OCI-LY7 (cell line): ENCODE measurements around the gene EAF2. TPM values are rescaled to one million over a fixed set of nuclear protein-coding genes. Genes with fewer than 3 reads are reported as not detected.

Experiments
- Bru-seq: library from RNA; stranded (reverse); fragments of 400-500 nt; gene quantifications from one replicate; lab custom pipeline; 2021; lab: Mats Ljungman, UMichigan
- BruChase-seq, 2 experiments: library from RNA; stranded (reverse); fragments of 400-500 nt; gene quantifications; one replicate each; lab custom pipeline; 2021; lab: Mats Ljungman, UMichigan
- BruUV-seq: library from RNA; stranded (reverse); fragments of 400-500 nt; replicated peaks from 2 replicates; lab custom pipeline; 2021; lab: Mats Ljungman, UMichigan
- CTCF ChIA-PET: fragments of 300-600 bp; sonication (Branson Sonifier 250); formaldehyde crosslinking; loops from one replicate; lab custom pipeline; 2022; ENCODE audit warnings: antibody characterized with exemption; ENCODE audit not compliant: unreplicated experiment; lab: Charles Lee
- POLR2A ChIA-PET: fragments of 300-600 bp; sonication (Branson Sonifier 250); formaldehyde crosslinking; loops from one replicate; lab custom pipeline; 2022; ENCODE audit warnings: antibody characterized with exemption; lab: Charles Lee
- DNase-seq: peaks from one replicate; pipeline ENCODE4 v3.0.0-alpha.2; 2015; ENCODE audit warnings: low spot score
- H2AFZ ChIP-seq: fragments of 200-600 bp; sonication (generic), shearing (Covaris generic); 2 replicates; pipeline ENCODE4 v1.6.1; 2014; ENCODE audit warnings: mild to moderate bottlenecking, antibody characterized with exemption, low read length, moderate library complexity
- H3K27ac ChIP-seq: fragments of 200-600 bp; sonication (generic); 2 replicates; pipeline ENCODE4 v1.5.1; 2014; ENCODE audit warnings: mixed run types, low read depth, mild to moderate bottlenecking, moderate library complexity, low read length, inconsistent platforms; ENCODE audit not compliant: poor library complexity, severe bottlenecking
- H3K36me3 ChIP-seq: fragments of 200-600 bp; sonication (generic); 2 replicates; pipeline ENCODE4 v1.6.1; 2014; ENCODE audit warnings: mild to moderate bottlenecking, antibody characterized with exemption, low read length, moderate library complexity, mixed read lengths; ENCODE audit not compliant: insufficient read depth
- H3K4me1 ChIP-seq: fragments of 200-600 bp; sonication (generic); 2 replicates; pipeline ENCODE4 v1.5.1; 2014; ENCODE audit warnings: mild to moderate bottlenecking, low read length; ENCODE audit not compliant: insufficient read depth, poor library complexity, severe bottlenecking
- H3K4me2 ChIP-seq: fragments of 200-600 bp; sonication (generic); 2 replicates; pipeline ENCODE4 v1.6.1; 2014; ENCODE audit warnings: mild to moderate bottlenecking, low read length
- H3K4me3 ChIP-seq: fragments of 200-600 bp; sonication (generic); 2 replicates; pipeline ENCODE4 v1.5.1; 2014; ENCODE audit warnings: mild to moderate bottlenecking, low read depth, low read length; ENCODE audit not compliant: poor library complexity, severe bottlenecking
- H3K79me2 ChIP-seq: fragments of 200-600 bp; sonication (generic); 2 replicates; pipeline ENCODE4 v1.6.1; 2016; ENCODE audit warnings: low read depth, mild to moderate bottlenecking, low read length, moderate library complexity, mixed read lengths; ENCODE audit not compliant: insufficient read depth
- H3K9me2 ChIP-seq: fragments of 200-600 bp; sonication (generic); 2 replicates; pipeline ENCODE4 v1.6.1; 2016; ENCODE audit warnings: mild to moderate bottlenecking, low read length, mixed read lengths; ENCODE audit not compliant: insufficient read depth
- H3K9me3 ChIP-seq: fragments of 200-600 bp; sonication (generic); 2 replicates; pipeline ENCODE4 v1.6.1; 2014; ENCODE audit warnings: mild to moderate bottlenecking, mixed run types, low read length, mixed read lengths
- H4K20me1 ChIP-seq: fragments of 200-600 bp; sonication (generic); 2 replicates; pipeline ENCODE4 v1.6.1; 2014; ENCODE audit warnings: mild to moderate bottlenecking, antibody characterized with exemption, low read length, moderate library complexity, mixed read lengths; ENCODE audit not compliant: insufficient read depth
- EZH2phosphoT487 ChIP-seq: fragments of 200-600 bp; sonication (generic); IDR thresholded peaks from 2 replicates; pipeline ENCODE4 v1.6.1; 2018; ENCODE audit warnings: low read depth, borderline replicate concordance, mild to moderate bottlenecking, mixed run types, antibody characterized with exemption, low read length, moderate library complexity, mixed read lengths
- intact Hi-C: fragments of 100-400 bp; cut with micrococcal nuclease; formaldehyde crosslinking; loops from one replicate; pipeline ENCODE4 v1.10.0; 2022; ENCODE audit not compliant: unreplicated experiment
- long read RNA-seq: library from polyadenylated mRNA; stranded (forward); transcript quantifications from one replicate; pipeline ENCODE4 v2.0.0, GENCODE V29; 2022
- total RNA-seq, 2 experiments: library from RNA; depleted of rRNA in 1 of 2; stranded (reverse); fragments of >200 nt in 1 of 2; shearing (Covaris generic) in 1 of 2; gene quantifications; 2 replicates each; pipeline ENCODE4 v1.2.3, GENCODE V29; 2014 to 2022
- TF ChIP-seq, protein P1 (sequence below): fragments of 200-600 bp; sonication (generic); conservative IDR thresholded peaks from 2 replicates; pipeline ENCODE4 v1.5.1; 2014; ENCODE audit warnings: mild to moderate bottlenecking, antibody characterized with exemption, low read length, moderate library complexity, mixed read lengths

The EAF2 gene
- 66.3 and 78.1 TPM in 2 replicates for total RNA-seq (2014; rRNA removed; shearing (Covaris generic))
- 131 and 132 TPM in 2 replicates for total RNA-seq (2022)
- percentile 97 among the genes with signal in this experiment for Bru-seq, nascent RNA
- percentile 92 among the genes with signal in this experiment for BruChase-seq, experiment 1, labeled RNA remaining after a 6-hour chase
- percentile 96 among the genes with signal in this experiment for BruChase-seq, experiment 2, labeled RNA remaining after a 2-hour chase
- long read RNA-seq, transcript EAF2-204 (5 exons, 829 nt) = minor isoform, 19 of 261 reads
- long read RNA-seq, transcript EAF2-201 (6 exons, 992 nt) = major isoform, 189 of 261 reads
- long read RNA-seq, partial matches to known transcripts = 6 of 261 reads
- long read RNA-seq, other reads (novel, unspliced or antisense) = 46 of 261 reads

DNA sequence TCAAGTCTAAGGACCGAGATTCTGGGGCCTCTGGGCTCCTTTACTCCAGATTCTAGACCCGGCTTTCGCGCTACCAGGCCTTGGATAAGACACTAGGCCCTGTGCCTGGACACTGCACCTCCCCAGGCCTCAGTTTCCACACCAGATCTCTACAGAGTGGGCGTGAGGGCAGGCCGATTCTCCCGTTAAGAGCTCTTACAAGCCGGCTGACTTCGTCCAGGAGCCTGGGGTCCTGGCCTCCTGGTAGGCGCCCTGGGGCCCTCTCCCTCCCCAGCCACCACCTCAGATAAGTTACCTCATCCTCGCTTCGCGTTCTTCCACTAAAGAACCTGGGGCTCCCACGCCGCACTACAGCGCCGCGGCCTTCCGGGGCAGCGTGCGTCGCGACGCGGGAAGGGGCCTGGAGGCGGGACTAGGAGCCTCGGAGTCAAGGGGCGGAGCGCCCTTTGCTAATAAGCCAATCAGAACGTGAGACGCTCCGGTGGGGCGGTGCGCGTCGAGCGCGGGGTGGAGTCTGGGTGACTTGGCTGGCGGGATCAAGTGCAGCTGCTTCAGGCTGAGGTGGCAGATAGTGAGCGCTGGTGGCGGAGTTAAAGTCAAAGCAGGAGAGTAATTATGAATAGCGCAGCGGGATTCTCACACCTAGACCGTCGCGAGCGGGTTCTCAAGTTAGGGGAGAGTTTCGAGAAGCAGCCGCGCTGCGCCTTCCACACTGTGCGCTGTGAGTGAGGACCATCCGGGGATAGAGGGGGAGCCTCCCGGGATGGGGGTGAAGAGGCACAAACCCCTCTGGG is at the start of gene EAF2, which contains the start of gene IQCB1:
EAF2 (plus strand) TSS at position 539 of the 794 bp plus-strand sequence; CDS start at position 616, 77 bp downstream.
IQCB1 (minus strand) TSS at position 390 of the 794 bp plus-strand sequence. CDS start 6,100 bp downstream, outside the sequence.
- Histone ChIP-seq H3K9me2 (no peaks in the 10 kb centered on the region), H3K27ac (peak within 1 kb of the TSS; percentile 83), H3K4me3 (peak within 1 kb of the TSS; percentile 93), H3K79me2 (peaks cover 93% of the 10 kb centered on the region), H3K9me3 (peaks cover 4% of the 10 kb centered on the region; the same call in 1 of the 2 replicates), H4K20me1 (peaks cover 14% of the 10 kb centered on the region; the same call in 1 of the 2 replicates), H3K4me2 (peak within 1 kb of the TSS; percentile 96), H2AFZ (peak within 1 kb of the TSS; percentile 74; the same call in 1 of the 2 replicates), H3K4me1 (peaks cover 58% of the 10 kb centered on the region), H3K36me3 (peaks cover 78% of the 10 kb centered on the region)
- no TSS peak for BruUV-seq
- TF ChIP-seq EZH2phosphoT487 = no peak
- TF ChIP-seq, protein P1, sequence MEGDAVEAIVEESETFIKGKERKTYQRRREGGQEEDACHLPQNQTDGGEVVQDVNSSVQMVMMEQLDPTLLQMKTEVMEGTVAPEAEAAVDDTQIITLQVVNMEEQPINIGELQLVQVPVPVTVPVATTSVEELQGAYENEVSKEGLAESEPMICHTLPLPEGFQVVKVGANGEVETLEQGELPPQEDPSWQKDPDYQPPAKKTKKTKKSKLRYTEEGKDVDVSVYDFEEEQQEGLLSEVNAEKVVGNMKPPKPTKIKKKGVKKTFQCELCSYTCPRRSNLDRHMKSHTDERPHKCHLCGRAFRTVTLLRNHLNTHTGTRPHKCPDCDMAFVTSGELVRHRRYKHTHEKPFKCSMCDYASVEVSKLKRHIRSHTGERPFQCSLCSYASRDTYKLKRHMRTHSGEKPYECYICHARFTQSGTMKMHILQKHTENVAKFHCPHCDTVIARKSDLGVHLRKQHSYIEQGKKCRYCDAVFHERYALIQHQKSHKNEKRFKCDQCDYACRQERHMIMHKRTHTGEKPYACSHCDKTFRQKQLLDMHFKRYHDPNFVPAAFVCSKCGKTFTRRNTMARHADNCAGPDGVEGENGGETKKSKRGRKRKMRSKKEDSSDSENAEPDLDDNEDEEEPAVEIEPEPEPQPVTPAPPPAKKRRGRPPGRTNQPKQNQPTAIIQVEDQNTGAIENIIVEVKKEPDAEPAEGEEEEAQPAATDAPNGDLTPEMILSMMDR = peak; percentile 21; the same call in 1 of the 2 replicates
- ChIA-PET POLR2A (interaction anchor here (0.6 to 8.1 kb wide), 5 partner anchors 9 to 40 kb away, joined by 3 to 110 read pairs (median 3); no protein-coding TSS in a partner anchor), CTCF (interaction anchor here (0.5 kb wide), 1 partner anchor 83 kb away, joined by 6 read pairs; no protein-coding TSS in a partner anchor)
- DNase-seq = peak; percentile 98
- intact Hi-C loops = loop anchor here (1.0 to 5.0 kb wide), 5 partner anchors 41 to 289 kb away; partner anchors contain the start of genes GOLGB1 and HCLS1

DNA sequence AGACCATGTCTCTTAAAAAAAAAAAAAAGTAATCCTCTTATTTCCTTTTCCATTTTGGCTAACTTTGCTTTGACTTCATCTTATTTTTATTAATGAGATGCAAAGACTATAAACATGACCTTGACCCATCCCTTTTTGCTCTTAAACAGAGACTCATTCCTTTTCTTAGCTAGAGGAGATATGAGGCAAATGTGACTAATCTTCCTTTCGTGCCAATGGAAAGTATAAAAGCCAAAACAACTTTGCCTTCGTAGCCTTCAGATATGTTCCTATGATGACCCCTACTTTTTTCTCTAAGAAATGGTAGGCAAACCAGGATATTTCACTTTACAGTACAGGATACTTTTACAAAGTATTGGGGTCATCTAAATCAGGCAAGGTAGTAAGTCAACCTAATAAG is 48.5 kb upstream of the EAF2 start:
- intact Hi-C loops = no loop called here
- H3K4me1 ChIP-seq = no peaks in the 10 kb centered on the region
- no peak for DNase-seq
- POLR2A ChIA-PET = interaction anchor here (0.6 to 2.5 kb wide), 2 partner anchors 22 to 83 kb away, joined by 4 to 11 read pairs; no protein-coding TSS in a partner anchor
- no peaks in the 10 kb centered on the region for H3K79me2 ChIP-seq
- no peak for TF ChIP-seq EZH2phosphoT487
- TF ChIP-seq, protein P1 = no peak
- H3K4me2 ChIP-seq = no peak overlapping the region
- peaks cover 100% of the 10 kb centered on the region for H3K36me3 ChIP-seq
- no peak overlapping the region for H3K27ac ChIP-seq
- H2AFZ ChIP-seq = no peak overlapping the region
- H3K4me3 ChIP-seq = no peak overlapping the region
- H4K20me1 ChIP-seq = no peaks in the 10 kb centered on the region
- H3K9me3 ChIP-seq = no peaks in the 10 kb centered on the region
- no peaks in the 10 kb centered on the region for H3K9me2 ChIP-seq
- CTCF ChIA-PET = no interaction called here
- BruUV-seq = no TSS peak
